GM21737 (cell line): ENCODE data around the gene SF3A1.

Experiments
- ATAC-seq: cut with Tn5 transposase; IDR thresholded peaks from one replicate; pipeline ENCODE4 v1.9.1; 2021; ENCODE audit warnings: mild to moderate bottlenecking, moderate library complexity; ENCODE audit not compliant: unreplicated experiment

SF3A1 gene

DNA sequence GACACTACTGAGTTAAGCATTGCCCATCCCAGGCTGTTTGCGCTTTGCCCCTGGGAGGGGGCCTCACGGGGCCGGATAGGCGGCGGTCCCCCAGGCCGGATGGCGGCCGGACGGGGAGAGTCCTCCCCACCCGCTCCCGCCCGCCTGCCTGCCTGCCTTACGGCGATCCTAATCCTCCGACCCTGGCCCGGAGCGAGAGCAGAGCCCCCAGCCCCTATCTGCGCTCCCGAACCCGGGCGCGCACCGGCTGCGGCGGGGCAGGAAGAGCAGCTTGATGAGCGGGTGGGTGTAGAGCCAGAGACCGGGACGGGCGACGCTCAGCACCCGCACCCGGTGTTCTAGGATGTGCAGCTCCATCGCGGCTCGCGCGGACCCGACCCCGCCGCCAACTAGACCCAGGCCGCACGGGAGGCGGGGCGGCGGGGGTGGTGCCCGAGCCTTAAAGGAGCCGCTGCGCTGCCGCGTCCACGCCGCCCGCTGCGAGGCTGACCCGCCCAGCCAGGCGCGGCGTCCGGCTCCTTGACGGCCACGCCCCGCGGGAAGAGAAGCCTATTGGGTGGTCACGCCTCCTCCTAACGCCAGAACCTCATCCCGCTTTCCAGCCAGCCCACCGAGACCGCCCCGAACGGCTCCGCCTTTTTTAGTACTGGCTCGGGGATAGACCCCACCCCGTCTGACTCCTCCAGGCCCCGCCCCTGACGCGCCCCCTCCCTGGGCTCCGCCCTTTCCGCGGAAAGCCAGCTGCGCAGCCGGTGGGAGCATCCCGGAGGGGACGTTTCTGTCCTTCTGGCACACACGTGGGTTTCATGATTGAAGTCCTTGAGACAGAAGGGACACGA is 67.3 kb downstream of the SF3A1 start, which contains the start of gene CASTOR1:
Gene CASTOR1 (minus strand): TSS at position 365 of the 839 bp plus-strand sequence. CDS start 8 bp downstream, at position 357.
- ATAC-seq, result peak; percentile 48

- ATAC-seq, result no peak
Observed at GRCh38 chr22:30288419-30289140, 68.1 kb downstream of the SF3A1 start.

DNA sequence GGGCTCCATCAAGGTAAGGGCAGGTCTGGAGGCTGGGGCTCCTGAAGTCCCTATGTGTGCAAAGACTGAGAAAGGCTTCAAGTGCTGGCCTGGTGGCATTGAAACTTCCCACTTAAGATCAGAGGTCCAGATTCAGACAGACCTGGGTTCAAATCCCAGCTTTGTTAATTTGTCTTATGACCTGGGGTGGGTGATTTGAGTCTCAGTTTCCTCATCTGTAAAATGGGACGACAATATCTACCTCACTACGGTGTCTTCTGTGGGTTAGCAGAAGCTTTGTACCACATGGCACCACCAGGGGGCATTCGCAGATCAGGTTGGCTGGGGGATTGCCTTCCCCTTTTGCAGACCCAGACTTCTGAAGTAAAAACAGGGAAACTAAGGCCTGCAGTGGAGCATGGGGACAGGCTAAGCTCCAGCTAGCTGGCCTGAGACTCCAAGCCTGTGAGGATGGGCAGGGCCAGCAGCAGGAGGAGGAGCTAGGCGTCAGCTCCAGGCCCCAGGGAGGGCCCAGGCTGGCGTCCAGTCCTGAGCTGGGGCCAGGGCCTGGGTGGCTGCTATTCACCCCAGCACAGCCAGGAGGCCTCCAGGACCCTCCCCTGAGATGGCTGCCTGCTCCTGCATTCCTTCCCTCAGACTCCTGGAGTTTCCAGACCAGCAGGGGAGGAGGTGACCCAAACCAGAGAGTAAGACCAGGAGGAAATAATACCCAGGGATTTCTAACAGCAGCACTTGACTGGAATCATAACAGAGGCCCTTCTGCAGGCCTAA is 68.9 kb downstream of the SF3A1 start:
- no peak for ATAC-seq

GRCh38 chr22:30286813-30287647 is 69.7 kb downstream of the SF3A1 start:
- ATAC-seq, result no peak

- no peak for ATAC-seq
Observed at GRCh38 chr22:30286331-30286730, 70.4 kb downstream of the SF3A1 start.

- ATAC-seq, result no peak
Observed at GRCh38 chr22:30285846-30286200, 70.9 kb downstream of the SF3A1 start.

GRCh38 chr22:30285176-30285845 is 71.4 kb downstream of the SF3A1 start:
- ATAC-seq, result no peak

DNA sequence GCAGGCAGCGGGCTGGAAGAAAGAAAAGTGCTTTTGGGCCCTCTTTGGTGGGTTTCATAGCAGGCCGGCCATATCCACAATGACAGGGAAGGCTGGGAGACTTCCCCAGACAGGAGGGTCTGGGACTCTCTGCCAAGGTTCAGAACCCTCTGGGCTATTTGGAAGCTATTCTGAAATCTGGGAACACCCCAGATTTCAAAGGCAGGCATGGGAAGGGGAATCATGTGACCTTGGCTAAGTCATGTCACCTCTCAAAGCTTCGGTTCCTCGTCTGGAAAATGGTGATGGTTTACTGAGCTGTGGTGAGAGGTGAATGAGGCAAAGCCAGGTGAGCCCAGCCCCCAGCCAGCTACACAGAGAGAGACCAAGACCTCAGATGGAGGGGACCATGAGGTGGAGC is 72.0 kb downstream of the SF3A1 start:
- no peak for ATAC-seq

DNA sequence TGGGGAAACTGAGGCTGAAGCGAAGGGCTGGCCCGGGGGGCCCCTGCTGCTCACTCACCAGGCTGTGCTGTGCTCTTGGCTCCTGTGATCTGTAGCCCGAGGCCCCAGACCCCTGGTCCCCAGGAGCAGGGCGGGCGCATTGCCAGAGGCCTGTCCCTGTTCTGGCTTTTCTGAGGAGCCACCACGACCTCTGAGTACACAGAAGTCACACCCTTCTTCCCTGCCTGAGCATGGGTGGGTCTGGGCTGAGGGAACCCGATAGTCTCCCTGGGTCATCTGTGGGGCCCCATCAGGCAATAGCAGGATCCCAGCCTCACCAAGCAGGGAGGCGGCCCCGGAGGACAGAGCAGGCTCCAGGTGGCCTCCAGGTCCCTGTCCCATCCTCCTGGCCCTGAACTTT is 72.5 kb downstream of the SF3A1 start:
- no peak for ATAC-seq

GRCh38 chr22:30283342-30283741 is 73.4 kb downstream of the SF3A1 start:
- no peak for ATAC-seq

GRCh38 chr22:30282616-30283046 is 74.1 kb downstream of the SF3A1 start:
- ATAC-seq, result no peak
